ENCODE measurements around the gene CFH. TPM values are rescaled to one million over a fixed set of nuclear protein-coding genes. Genes with fewer than 3 reads are reported as not detected.
"Not testable (repeated sequence)": the region's sequence is repeated elsewhere in the genome, so short reads cannot be mapped to it uniquely, and the experiment has no call there.

Gene CFH
- total and polyA plus RNA-seq, 8 donors: 5.5 to 198 (median 43.9) TPM

GRCh38 chr1:196623079-196623478 is 28.8 kb upstream of the CFH start:
- H3K27ac ChIP-seq: no peak overlapping the region
- 74 to 88% (median 78%) methylated on average over 1 of the region's 1 CpG for WGBS, 5 donors
- H3K4me3 ChIP-seq: no peak overlapping the region
- peaks cover 0 to 6% (median 2%) of the 10 kb centered on the region in 4 donors for H3K9me3 ChIP-seq
- no peak for DNase-seq
- TF ChIP-seq POLR2AphosphoS5 (IDR thresholded peaks at IDR 0.05): no peak
- TF ChIP-seq CTCF (IDR thresholded peaks at IDR 0.05): no peak
- no peak for TF ChIP-seq POLR2A (IDR thresholded peaks at IDR 0.05)
- no peak for TF ChIP-seq EP300 (IDR thresholded peaks at IDR 0.05)
- no peaks in the 10 kb centered on the region for H3K27me3 ChIP-seq
- H3K4me1 ChIP-seq: no peaks in the 10 kb centered on the region
- intact Hi-C loops (cut with DNase I; ENCODE audit: low total_unique reads): no loop called here
- no peaks in the 10 kb centered on the region for H3K36me3 ChIP-seq

GRCh38 chr1:196628838-196629237 is 23.0 kb upstream of the CFH start:
- H3K36me3 ChIP-seq: no peaks in the 10 kb centered on the region
- no peak overlapping the region for H3K27ac ChIP-seq
- no peaks in the 10 kb centered on the region for H3K4me1 ChIP-seq
- TF ChIP-seq CTCF (IDR thresholded peaks at IDR 0.05): no peak
- TF ChIP-seq EP300 (IDR thresholded peaks at IDR 0.05): no peak
- no peak for TF ChIP-seq POLR2AphosphoS5 (IDR thresholded peaks at IDR 0.05)
- TF ChIP-seq POLR2A (IDR thresholded peaks at IDR 0.05): no peak
- H3K4me3 ChIP-seq: no peak overlapping the region
- no peak for DNase-seq
- intact Hi-C loops (cut with DNase I; ENCODE audit: low total_unique reads): no loop called here
- peaks cover 0 to 16% (median 14%) of the 10 kb centered on the region in 4 donors for H3K9me3 ChIP-seq
- no peaks in the 10 kb centered on the region for H3K27me3 ChIP-seq
- 88 to 96% (median 95%) methylated on average over 3 of the region's 3 CpGs for WGBS, 5 donors

GRCh38 chr1:196637606-196638005 is 14.2 kb upstream of the CFH start:
- H3K4me3 ChIP-seq: no peak overlapping the region
- H3K9me3 ChIP-seq: no peaks in the 10 kb centered on the region
- no peak overlapping the region for H3K27ac ChIP-seq
- no peaks in the 10 kb centered on the region for H3K4me1 ChIP-seq
- no peak for DNase-seq
- TF ChIP-seq EP300 (IDR thresholded peaks at IDR 0.05): no peak
- TF ChIP-seq CTCF (IDR thresholded peaks at IDR 0.05): no peak
- TF ChIP-seq POLR2A (IDR thresholded peaks at IDR 0.05): no peak
- no peak for TF ChIP-seq POLR2AphosphoS5 (IDR thresholded peaks at IDR 0.05)
- intact Hi-C loops (cut with DNase I; ENCODE audit: low total_unique reads): no loop called here
- WGBS, 5 donors: 87 to 93% (median 90%) methylated on average over 6 of the region's 6 CpGs
- no peaks in the 10 kb centered on the region for H3K27me3 ChIP-seq
- H3K36me3 ChIP-seq: no peaks in the 10 kb centered on the region

- WGBS, 5 donors: 87 to 95% (median 90%) methylated on average over 2 of the region's 2 CpGs
- Histone ChIP-seq H3K9me3 (no peaks in the 10 kb centered on the region), H3K27me3 (no peaks in the 10 kb centered on the region), H3K4me3 (no peak overlapping the region), H3K27ac (no peak overlapping the region), H3K4me1 (no peaks in the 10 kb centered on the region), H3K36me3 (no peaks in the 10 kb centered on the region)
- intact Hi-C loops (cut with DNase I; ENCODE audit: low total_unique reads): no loop called here
- TF ChIP-seq POLR2AphosphoS5 (IDR thresholded peaks at IDR 0.05) (no peak), EP300 (IDR thresholded peaks at IDR 0.05) (no peak), POLR2A (IDR thresholded peaks at IDR 0.05) (no peak), CTCF (IDR thresholded peaks at IDR 0.05) (no peak)
- no peak for DNase-seq
Observed at GRCh38 chr1:196638466-196638865, 13.4 kb upstream of the CFH start.

- H3K27me3 ChIP-seq; H3K36me3 ChIP-seq; H3K9me3 ChIP-seq; DNase-seq; H3K27ac ChIP-seq; intact Hi-C loops (cut with DNase I; ENCODE audit: low total_unique reads); H3K4me3 ChIP-seq; H3K4me1 ChIP-seq: not testable (repeated sequence)
- 65 to 84% (median 77%) methylated on average over 5 of the region's 5 CpGs for WGBS, 5 donors
Observed at GRCh38 chr1:196639291-196639690, 12.6 kb upstream of the CFH start.

Data from stomach (tissue), 9 donors.